Ovary (tissue), 9 donors: ENCODE results near the gene PHKB. TPM values are rescaled to one million over a fixed set of nuclear protein-coding genes. Genes with fewer than 3 reads are reported as not detected.

Experiments used
- DNase-seq, 5 donors: peaks; one replicate each; pipeline ENCODE4 v3.0.0-alpha.2; 2019 to 2020
- H3K27ac ChIP-seq, 2 donors: fragments of 200-600 bp; one replicate each; pipeline versions ENCODE4 v1.5.1 to v1.8.0; 2019 to 2022
- H3K27me3 ChIP-seq: fragments of 200-600 bp; one replicate; pipeline ENCODE4 v1.8.0; 2022
- H3K36me3 ChIP-seq: fragments of 200-600 bp; sonication (generic); one replicate; pipeline ENCODE4 v1.5.1; 2019
- H3K4me1 ChIP-seq: one replicate; pipeline ENCODE4 v1.8.1; 2013; ENCODE audit warnings: mild to moderate bottlenecking, moderate library complexity; ENCODE audit not compliant: insufficient read depth
- H3K4me3 ChIP-seq: fragments of 200-600 bp; sonication (generic); one replicate; pipeline ENCODE4 v1.5.1; 2017
- H3K9me3 ChIP-seq, 2 donors: fragments of 200-600 bp in 1 of 2; sonication (generic) in 1 of 2; one replicate each; pipeline versions ENCODE4 v1.5.1 to v1.8.1; 2013 to 2019; ENCODE audit warnings: mild to moderate bottlenecking in 1 of 2, moderate library complexity in 1 of 2
- EP300 ChIP-seq: sonication (generic); formaldehyde crosslinking; IDR thresholded peaks from one replicate; pipeline ENCODE4 v1.6.1; 2017; ENCODE audit warnings: antibody characterized with exemption
- POLR2A ChIP-seq: fragments of 450-650 bp; IDR thresholded peaks from one replicate; pipeline ENCODE4 v1.6.1; 2017; ENCODE audit warnings: antibody characterized with exemption, mild to moderate bottlenecking, moderate library complexity
- WGBS, 3 donors: extraction: QIAGEN DNeasy Blood & Tissue Kit in 1 of 3; methylation state at CpG; one replicate each; pipeline versions ENCODE4 v1.1.5 to v1.1.7; 2013 to 2017; 5-methylcytosine and 5-hydroxymethylcytosine counted together
- intact Hi-C, 4 donors: fragments of 100-400 bp; cut with DNase I; formaldehyde crosslinking; loops; one replicate each; pipeline versions ENCODE4 v1.11.0 to v1.15.1; 2022 to 2023
- polyA plus RNA-seq, 2 donors: library from polyadenylated mRNA; stranded (reverse); fragments of 200-250 nt in 1 of 2; fragments of 350-450 nt in 1 of 2; fragmentation: Illumina TruSeq in 1 of 2; extraction: RNeasy Lipid Tissue Mini Kit (QIAGEN cat#74804) in 1 of 2; gene quantifications; one replicate each; pipeline ENCODE4 v1.2.3, GENCODE V29; 2013 to 2014
- total RNA-seq, 7 donors: library from RNA; depleted of rRNA in 2 of 7; stranded (reverse); fragments of >200 nt in 2 of 7; fragmentation: NEBNext Ultra II Directional in 3 of 7; extraction: Animal tissue kit (Norgen Biotek cat#: 25700) in 3 of 7; gene quantifications; one replicate each; pipeline versions ENCODE4 v1.1.0 to v1.2.4, GENCODE V29; 2016 to 2023
- TF ChIP-seq, protein P1 (sequence below), 3 donors: fragments of 450-650 bp in 2 of 3; fragments of 200-600 bp in 1 of 3; IDR thresholded peaks; one replicate each; pipeline versions ENCODE4 v1.5.1 to v1.8.0; 2016 to 2022; ENCODE audit warnings: antibody characterized with exemption in 3 of 3, mild to moderate bottlenecking in 1 of 3
- donor health status: DM: no; HTN: no; CAD: no; lungs with moderate emphysema.
- donor health status: DM: no; HTN: no; CAD: no.
- donor health status: Bipolar disorder and iron deficiency.
- donor health status: DM: yes; HTN: yes; CAD: no.
- donor health status: DM: no; HTN: no; CAD: no.
- donor health status: DM: yes; HTN: yes; CAD: no.

The PHKB gene
- total and polyA plus RNA-seq, 9 donors = 16.5 to 86.6 (median 59.4) TPM

DNA sequence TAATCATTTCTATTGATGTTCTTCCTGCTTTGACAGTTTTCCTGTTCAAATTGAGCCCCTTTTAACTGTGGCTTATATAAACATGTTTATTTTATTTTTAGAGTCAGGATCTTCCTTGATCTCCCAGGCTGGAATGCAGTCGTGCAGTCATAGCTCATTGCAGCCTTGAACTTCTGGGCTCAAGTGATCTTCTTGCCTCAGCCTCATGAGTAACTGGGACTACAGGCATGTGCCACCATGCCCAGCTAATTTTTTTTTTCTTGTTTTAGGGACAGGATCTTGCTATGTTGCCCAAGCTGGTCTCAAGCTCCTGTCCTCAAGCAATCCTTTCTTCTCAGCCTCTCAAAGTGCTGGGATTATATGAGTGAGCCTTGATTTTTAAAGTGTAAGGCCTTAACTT lies 14.7 kb downstream of the PHKB start:
- TF ChIP-seq, protein P1, sequence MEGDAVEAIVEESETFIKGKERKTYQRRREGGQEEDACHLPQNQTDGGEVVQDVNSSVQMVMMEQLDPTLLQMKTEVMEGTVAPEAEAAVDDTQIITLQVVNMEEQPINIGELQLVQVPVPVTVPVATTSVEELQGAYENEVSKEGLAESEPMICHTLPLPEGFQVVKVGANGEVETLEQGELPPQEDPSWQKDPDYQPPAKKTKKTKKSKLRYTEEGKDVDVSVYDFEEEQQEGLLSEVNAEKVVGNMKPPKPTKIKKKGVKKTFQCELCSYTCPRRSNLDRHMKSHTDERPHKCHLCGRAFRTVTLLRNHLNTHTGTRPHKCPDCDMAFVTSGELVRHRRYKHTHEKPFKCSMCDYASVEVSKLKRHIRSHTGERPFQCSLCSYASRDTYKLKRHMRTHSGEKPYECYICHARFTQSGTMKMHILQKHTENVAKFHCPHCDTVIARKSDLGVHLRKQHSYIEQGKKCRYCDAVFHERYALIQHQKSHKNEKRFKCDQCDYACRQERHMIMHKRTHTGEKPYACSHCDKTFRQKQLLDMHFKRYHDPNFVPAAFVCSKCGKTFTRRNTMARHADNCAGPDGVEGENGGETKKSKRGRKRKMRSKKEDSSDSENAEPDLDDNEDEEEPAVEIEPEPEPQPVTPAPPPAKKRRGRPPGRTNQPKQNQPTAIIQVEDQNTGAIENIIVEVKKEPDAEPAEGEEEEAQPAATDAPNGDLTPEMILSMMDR (IDR thresholded peaks at IDR 0.05) = no peak
- no peak for TF ChIP-seq POLR2A
- no peak for TF ChIP-seq EP300
- WGBS, 3 donors = 4 to 7% (median 6%) methylated on average over 1 of the region's 1 CpG
- Histone ChIP-seq H3K4me3 (no peak overlapping the region), H3K9me3 (no peaks in the 10 kb centered on the region), H3K27ac (no peak overlapping the region), H3K27me3 (no peaks in the 10 kb centered on the region), H3K4me1 (no peaks in the 10 kb centered on the region), H3K36me3 (no peaks in the 10 kb centered on the region)
- intact Hi-C loops = no loop called here
- no peak for DNase-seq

GRCh38 chr16:47476654-47477345 lies 15.7 kb downstream of the PHKB start:
- H3K4me3 ChIP-seq = no peak overlapping the region
- DNase-seq = no peak
- TF ChIP-seq, protein P1 (IDR thresholded peaks at IDR 0.05) = no peak
- no peak for TF ChIP-seq EP300
- no peak for TF ChIP-seq POLR2A
- no peak overlapping the region for H3K27ac ChIP-seq
- no peaks in the 10 kb centered on the region for H3K27me3 ChIP-seq
- H3K36me3 ChIP-seq = no peaks in the 10 kb centered on the region
- intact Hi-C loops = no loop called here
- no peaks in the 10 kb centered on the region for H3K4me1 ChIP-seq
- H3K9me3 ChIP-seq = no peaks in the 10 kb centered on the region

DNA sequence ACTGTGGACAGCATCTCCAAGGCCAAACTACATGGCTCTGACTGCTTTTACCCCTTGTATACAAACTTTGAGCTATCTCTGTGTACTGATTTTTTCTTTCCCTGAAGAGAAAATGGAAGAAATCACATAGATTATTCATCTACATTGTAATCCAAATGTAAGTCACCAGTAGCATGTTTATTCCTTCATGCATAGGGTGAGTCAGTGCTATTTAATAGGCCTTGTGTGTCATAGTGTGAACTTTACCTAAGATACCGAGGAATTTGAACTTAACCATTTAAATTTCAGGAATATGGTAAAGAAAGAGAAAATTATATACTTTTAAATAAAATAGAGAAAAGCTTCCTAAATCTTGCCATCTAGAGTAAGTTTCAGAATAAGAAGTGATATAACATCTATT lies 16.5 kb downstream of the PHKB start:
- DNase-seq = no peak
- 85% methylated on average over 1 of the region's 1 CpG for WGBS, 3 donors
- Histone ChIP-seq H3K27ac (no peak overlapping the region), H3K36me3 (no peaks in the 10 kb centered on the region), H3K4me3 (no peak overlapping the region), H3K27me3 (no peaks in the 10 kb centered on the region), H3K9me3 (no peaks in the 10 kb centered on the region), H3K4me1 (no peaks in the 10 kb centered on the region)
- intact Hi-C loops = no loop called here
- TF ChIP-seq, protein P1 (IDR thresholded peaks at IDR 0.05) = no peak
- TF ChIP-seq EP300 (no peak), POLR2A (no peak)

GRCh38 chr16:47480410-47480809 lies 19.3 kb downstream of the PHKB start:
- Histone ChIP-seq H3K27me3 (no peaks in the 10 kb centered on the region), H3K4me1 (no peaks in the 10 kb centered on the region), H3K9me3 (no peaks in the 10 kb centered on the region), H3K4me3 (no peak overlapping the region), H3K36me3 (no peaks in the 10 kb centered on the region), H3K27ac (no peak overlapping the region)
- TF ChIP-seq EP300 (no peak), POLR2A (no peak)
- TF ChIP-seq, protein P1 (IDR thresholded peaks at IDR 0.05) = no peak
- no peak for DNase-seq
- WGBS, 3 donors = 95 to 97% (median 97%) methylated on average over 3 of the region's 3 CpGs
- intact Hi-C loops = no loop called here
